Measurements from ENCODE around the gene CDK4.

The CDK4 gene

GRCh38 chr12:57723630-57723962, 28.5 kb downstream of the CDK4 start:
- TF ChIP-seq CTCF (IDR thresholded peaks at IDR 0.05), result no peak

GRCh38 chr12:57722716-57723629, 29.1 kb downstream of the CDK4 start:
- TF ChIP-seq CTCF (IDR thresholded peaks at IDR 0.05), result no peak

GRCh38 chr12:57720606-57721595, 31.2 kb downstream of the CDK4 start:
- no peak for TF ChIP-seq CTCF (IDR thresholded peaks at IDR 0.05)

- TF ChIP-seq CTCF (IDR thresholded peaks at IDR 0.05), result no peak
Measured at GRCh38 chr12:57719777-57720605, 32.1 kb downstream of the CDK4 start.

- no peak for TF ChIP-seq CTCF (IDR thresholded peaks at IDR 0.05)
Measured at GRCh38 chr12:57718641-57719528, 33.2 kb downstream of the CDK4 start.

- no peak for TF ChIP-seq CTCF (IDR thresholded peaks at IDR 0.05)
Measured at GRCh38 chr12:57717846-57718640, 34.1 kb downstream of the CDK4 start.
